GM10248 (cell line): ENCODE data around the gene FHOD3.
"Not testable (repeated sequence)": the region's sequence is repeated elsewhere in the genome, so short reads cannot be mapped to it uniquely, and the experiment has no call there.

Experiments
- CTCF ChIA-PET: fragments of 300-600 bp; sonication (Branson Sonifier 250); formaldehyde crosslinking; extraction: SDS; loops from one replicate; lab custom pipeline; 2021; ENCODE audit warnings: antibody characterized with exemption; lab: Yijun Ruan, JAX
- POLR2A ChIA-PET: fragments of 350-650 bp; sonication (Branson Sonifier 250); formaldehyde crosslinking; extraction: SDS; loops from one replicate; lab custom pipeline; 2020; ENCODE audit warnings: antibody characterized with exemption; lab: Yijun Ruan, JAX
- DNase-seq: peaks from one replicate; pipeline ENCODE4 v3.0.0; 2012; ENCODE audit errors: extremely low spot score
- CTCF ChIP-seq: IDR thresholded peaks from 2 replicates; pipeline ENCODE4 v1.5.1; 2012; ENCODE audit warnings: mild to moderate bottlenecking, low read depth; ENCODE audit errors: extremely low read depth, missing control alignments, control extremely low read depth

Gene FHOD3

GRCh38 chr18:36711014-36711725, 413.7 kb downstream of the FHOD3 start:
- DNase-seq = no peak
- TF ChIP-seq CTCF = no peak
- ChIA-PET POLR2A (no interaction called here), CTCF (interaction anchor here (0.7 to 3.1 kb wide), 5 partner anchors 9 to 73 kb away, joined by 3 to 21 read pairs (median 3); no protein-coding TSS in a partner anchor)

- POLR2A ChIA-PET = no interaction called here
- DNase-seq = no peak
- TF ChIP-seq CTCF = no peak
- CTCF ChIA-PET = interaction anchor here (1.3 to 3.1 kb wide), 3 partner anchors 8 to 74 kb away, joined by 3 to 21 read pairs (median 4); no protein-coding TSS in a partner anchor
Observed at GRCh38 chr18:36711813-36712444, 414.4 kb downstream of the FHOD3 start.

GRCh38 chr18:36714476-36714875, 417.0 kb downstream of the FHOD3 start:
- ChIA-PET POLR2A (no interaction called here), CTCF (interaction anchor here (1.1 kb wide), 1 partner anchor 27 kb away, joined by 3 read pairs; no protein-coding TSS in a partner anchor)
- TF ChIP-seq CTCF = no peak
- no peak for DNase-seq

GRCh38 chr18:36717422-36718110, 420.1 kb downstream of the FHOD3 start:
- ChIA-PET POLR2A (no interaction called here), CTCF (no interaction called here)
- TF ChIP-seq CTCF = no peak
- DNase-seq = no peak

- DNase-seq = no peak
- ChIA-PET POLR2A (no interaction called here), CTCF (interaction anchor here (2.1 kb wide), 1 partner anchor 31 kb away, joined by 9 read pairs; no protein-coding TSS in a partner anchor)
- TF ChIP-seq CTCF = no peak
Observed at GRCh38 chr18:36718705-36719328, 421.3 kb downstream of the FHOD3 start.

- no peak for DNase-seq
- ChIA-PET POLR2A (no interaction called here), CTCF (interaction anchor here (0.8 to 2.1 kb wide), 2 partner anchors 8 to 31 kb away, joined by 4 to 9 read pairs; no protein-coding TSS in a partner anchor)
- no peak for TF ChIP-seq CTCF
Observed at GRCh38 chr18:36719630-36720029, 422.1 kb downstream of the FHOD3 start.

GRCh38 chr18:36721351-36721750, 423.8 kb downstream of the FHOD3 start:
- DNase-seq, POLR2A ChIA-PET: not testable (repeated sequence)
- CTCF ChIA-PET = interaction anchor here (0.9 kb wide), 2 partner anchors 33 to 35 kb away, joined by 3 to 4 read pairs; no protein-coding TSS in a partner anchor
